DLD1 (cell line): ENCODE measurements around the gene ADD1.
"Not testable (repeated sequence)": the region's sequence is repeated elsewhere in the genome, so short reads cannot be mapped to it uniquely, and the experiment has no call there.

ENCODE experiments used
- in situ Hi-C: cut with HindIII; loops from 2 replicates; pipeline ENCODE4 v1.10.0; 2017; ENCODE audit warnings: low sequenced_read_pairs

ADD1 gene

GRCh38 chr4:2915789-2916188 lies 72.1 kb downstream of the ADD1 start:
- in situ Hi-C loops: no loop called here

DNA sequence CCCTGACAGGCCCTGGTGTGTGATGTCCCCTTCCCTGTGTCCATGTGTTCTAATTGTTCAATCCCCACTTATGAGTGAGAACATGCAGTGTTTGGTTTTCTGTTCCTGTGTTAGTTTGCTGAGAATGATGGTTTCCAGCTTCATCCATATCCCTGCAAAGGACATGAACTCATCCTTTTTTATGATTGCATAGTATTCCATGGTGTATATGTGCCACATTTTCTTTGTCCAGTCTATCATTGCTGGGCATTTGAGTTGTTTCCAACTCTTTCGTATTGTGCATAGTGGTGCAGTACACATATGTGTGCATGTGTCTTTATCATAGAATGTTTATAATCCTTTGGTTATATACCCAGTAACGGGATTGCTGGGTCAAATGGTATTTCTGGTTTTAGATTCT lies 73.1 kb downstream of the ADD1 start:
- in situ Hi-C loops: not testable (repeated sequence)

DNA sequence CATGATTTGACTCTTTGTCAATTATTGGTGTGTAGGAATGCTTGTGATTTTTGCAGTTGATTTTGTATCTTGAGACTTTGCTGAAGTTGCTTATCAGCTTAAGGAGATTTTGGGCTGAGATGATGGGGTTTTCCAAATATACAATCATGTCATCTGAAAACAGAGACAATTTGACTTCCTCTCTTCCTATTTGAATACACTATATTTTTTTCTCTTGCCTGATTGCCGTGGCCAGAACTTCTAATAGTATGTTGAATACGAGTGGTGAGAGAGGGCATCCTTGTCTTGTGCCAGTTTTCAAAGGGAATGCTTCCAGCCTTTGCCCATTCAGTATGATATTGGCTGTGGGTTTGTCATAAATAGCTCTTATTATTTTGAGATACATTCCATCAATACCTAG lies 74.7 kb downstream of the ADD1 start:
- in situ Hi-C loops: not testable (repeated sequence)

DNA sequence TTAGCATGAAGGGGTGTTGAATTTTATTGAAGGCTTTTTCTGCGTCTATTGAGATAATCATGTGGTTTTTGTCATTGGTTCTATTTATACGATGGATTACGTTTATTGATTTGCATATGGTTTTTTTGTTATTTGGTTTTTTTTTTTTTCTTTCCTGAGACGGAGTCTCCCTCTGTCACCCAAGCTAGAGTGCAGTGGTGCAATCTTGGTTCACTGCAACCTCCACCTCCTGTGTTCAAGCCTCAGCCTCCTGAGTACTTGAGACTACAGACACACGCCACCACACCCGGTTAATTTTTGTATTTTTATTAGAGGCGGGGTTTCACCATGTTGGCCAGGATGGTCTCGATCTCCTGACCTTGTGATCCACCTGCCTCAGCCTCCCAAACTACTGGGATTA lies 75.1 kb downstream of the ADD1 start:
- in situ Hi-C loops: not testable (repeated sequence)

DNA sequence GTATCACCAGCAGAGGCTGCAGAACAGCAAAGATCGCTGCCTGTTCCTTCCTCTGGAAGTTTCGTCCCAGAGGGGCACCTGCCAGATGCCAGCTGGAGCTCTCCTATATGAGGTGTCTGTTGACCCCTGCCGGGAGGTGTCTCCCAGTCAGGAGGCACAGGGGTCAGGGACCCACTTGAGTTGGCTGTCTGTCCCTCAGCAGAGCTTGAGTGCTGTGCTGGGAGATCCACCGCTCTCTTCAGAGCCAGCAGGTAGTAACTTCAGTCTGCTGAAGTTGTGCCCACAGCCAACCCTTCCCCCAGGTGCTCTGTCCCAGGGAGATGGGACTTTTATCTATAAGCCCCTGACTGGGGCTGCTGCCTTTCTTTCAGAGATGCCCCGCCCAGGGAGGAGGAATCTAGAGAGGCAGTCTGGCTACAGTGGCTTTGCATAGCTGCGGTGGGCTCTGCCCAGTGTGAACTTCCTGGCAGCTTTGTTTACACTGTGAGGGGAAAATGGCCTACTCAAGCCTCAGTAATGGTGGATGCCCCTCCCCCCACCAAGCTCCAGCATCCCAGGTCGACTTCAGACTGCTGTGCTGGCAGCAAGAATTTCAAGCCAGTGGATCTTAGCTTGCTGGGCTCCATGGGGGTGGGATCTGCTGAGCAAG lies 78.9 kb downstream of the ADD1 start:
- in situ Hi-C loops: not testable (repeated sequence)

DNA sequence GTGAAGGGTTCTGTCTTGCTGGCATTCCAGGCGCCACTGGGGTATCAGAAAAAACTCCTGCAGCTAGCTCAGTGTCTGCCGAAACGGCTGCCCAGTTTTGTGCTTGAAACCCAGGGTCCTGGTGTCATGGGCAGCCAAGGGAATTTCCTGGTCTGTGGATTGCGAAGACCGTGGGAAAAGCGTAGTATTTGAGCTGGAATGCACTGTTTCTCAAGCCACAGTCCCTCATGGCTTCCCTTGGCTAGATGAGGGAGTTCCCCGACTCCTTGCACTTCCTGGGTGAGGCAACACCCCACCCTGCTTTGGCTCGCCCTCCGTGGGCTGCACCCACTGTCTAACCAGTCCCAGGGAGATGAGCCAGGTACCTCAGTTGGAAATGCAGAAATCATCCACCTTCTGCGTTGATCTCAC lies 79.5 kb downstream of the ADD1 start:
- in situ Hi-C loops: no loop called here

DNA sequence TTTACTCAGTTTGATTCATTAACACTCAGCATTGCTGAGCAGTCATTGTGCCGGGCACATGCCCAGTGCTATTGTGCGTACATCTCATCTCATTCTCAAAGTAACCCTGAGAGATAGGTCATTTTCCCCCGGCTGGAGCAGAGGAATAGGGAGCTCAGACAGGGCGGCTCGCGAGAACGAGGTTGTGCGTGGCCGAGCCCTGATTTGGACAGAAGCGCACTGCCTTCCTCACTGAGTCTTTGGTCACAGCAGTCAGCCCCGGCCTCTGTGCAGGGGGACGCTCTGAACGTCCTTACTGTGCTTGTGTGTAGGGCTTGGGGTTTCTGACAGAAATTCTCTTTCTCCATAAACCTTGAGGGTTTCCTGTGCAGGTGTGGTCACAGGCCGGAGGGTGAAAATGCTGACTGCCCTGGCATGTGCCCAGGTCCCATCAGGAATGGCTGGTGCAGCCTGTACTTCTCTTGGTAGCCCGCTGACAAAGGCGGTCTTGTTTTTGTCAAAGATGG lies 80.1 kb downstream of the ADD1 start:
- in situ Hi-C loops: no loop called here

DNA sequence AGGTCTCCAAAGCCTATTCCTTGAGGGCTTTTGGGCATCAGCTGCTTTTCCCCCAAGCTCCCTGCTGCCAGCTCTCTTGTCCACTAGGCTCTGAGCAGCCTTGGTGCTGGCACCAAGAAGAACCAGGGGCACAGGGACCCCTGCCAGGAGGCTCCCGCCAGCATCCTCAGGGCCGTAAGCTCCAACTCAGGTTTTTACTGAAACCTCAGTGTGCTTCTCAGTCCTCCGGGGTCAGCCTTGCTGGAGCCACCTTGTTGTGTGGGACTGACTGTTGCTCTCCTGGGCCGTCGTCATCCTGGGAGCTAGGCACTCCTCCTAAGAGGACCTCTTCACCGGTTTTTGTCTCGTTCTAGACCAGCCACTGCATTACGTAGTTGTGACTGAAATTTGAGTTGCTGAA lies 80.6 kb downstream of the ADD1 start:
- in situ Hi-C loops: no loop called here

GRCh38 chr4:2924765-2925301 lies 81.2 kb downstream of the ADD1 start:
- in situ Hi-C loops: no loop called here

GRCh38 chr4:2925496-2925895 lies 81.9 kb downstream of the ADD1 start:
- in situ Hi-C loops: no loop called here

DNA sequence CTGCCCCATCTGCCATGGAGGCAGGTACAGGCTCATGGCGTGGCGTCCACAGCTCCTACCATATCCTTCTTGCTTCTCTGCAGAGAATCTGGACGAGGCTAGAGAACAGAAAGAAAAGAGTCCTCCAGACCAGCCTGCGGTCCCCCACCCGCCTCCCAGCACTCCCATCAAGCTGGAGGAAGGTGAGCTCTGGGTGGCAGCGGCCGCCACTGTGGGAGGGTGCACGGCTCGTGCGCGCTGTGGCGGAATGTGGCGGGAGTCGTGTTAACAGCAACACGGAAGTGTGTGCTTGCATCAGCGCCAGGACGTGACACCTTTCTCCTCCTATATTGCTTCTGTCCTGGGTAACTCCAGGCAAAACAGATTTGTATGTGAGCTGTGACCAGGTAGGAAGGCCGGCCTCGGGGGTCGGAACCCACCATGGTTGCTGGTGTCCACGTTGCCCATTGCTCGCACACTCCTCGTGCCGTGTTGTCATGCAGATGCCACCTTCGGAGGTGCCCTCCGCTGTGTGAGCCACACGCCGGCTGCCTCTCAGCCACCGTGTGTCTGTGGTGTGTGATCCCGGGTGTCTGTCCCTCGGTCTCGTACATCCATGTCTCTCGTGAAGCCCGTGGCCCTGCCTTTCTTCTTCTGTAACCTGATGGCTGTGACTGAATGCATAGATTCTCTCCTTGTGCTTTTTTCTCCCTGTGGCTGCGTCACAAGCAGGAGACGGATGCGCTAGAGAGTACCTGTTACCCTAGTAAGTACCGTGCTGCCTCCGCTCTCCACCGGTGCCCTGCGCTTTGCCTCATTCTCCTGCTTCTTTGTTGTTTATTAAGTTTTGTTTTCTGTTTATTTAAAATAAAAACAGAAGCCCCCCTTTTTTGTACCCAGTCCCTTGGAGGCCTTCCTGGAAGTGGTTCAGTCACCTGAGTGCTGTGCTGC lies 82.6 kb downstream of the ADD1 start:
- in situ Hi-C loops: no loop called here

DNA sequence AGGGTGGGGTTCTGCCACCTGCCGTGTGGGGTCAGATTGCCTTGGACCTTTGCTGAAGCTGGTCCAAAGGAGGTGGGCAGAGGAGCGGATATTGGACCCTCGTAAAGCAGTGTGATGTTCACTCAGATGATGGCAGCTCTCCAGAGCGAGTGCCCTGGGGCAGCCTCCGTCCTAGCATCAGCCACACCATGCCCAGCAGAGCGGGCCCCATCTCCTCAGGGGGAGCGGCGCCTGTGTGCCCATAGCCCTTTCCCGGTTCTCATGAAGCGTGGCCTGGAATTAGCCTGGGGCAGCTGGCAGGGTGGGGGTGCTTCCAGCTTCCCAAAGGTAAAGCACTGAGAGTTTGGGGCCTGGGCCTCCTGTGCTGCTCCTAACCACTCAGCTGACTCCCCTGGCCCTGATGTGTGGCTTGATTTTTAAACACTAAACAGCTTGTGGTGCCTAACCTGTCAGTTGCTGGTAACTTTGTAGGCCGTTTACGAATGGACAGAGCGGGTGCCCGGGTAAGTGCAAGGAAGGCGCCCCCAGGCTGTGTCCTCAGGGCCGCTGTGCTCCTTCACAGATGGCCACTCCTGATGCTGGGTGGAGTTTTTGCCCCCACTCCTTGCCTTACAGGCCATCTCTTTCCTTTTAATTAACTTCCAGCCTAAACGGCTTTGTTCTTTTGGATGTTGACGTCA lies 83.5 kb downstream of the ADD1 start:
- in situ Hi-C loops: no loop called here

DNA sequence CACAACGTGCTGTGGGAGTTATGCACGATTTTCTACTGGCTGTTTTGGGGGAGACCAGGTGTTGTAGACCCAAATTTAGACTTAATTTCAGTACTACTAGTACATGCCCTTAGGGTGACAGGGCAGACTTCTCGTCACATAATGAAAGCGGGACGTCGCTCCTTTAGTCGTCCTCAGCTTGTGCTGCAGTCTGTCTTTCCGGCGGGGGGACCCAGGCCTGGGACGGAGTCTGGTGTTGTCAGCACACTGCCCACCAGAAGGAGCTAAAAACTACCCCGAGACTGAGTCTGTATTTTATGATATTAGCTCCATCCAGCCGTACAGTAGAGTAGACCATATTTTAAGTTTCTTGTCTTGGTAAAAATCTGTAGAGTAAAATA lies 84.0 kb downstream of the ADD1 start:
- in situ Hi-C loops: no loop called here

GRCh38 chr4:2928242-2929176 lies 84.9 kb downstream of the ADD1 start:
- in situ Hi-C loops: no loop called here

DNA sequence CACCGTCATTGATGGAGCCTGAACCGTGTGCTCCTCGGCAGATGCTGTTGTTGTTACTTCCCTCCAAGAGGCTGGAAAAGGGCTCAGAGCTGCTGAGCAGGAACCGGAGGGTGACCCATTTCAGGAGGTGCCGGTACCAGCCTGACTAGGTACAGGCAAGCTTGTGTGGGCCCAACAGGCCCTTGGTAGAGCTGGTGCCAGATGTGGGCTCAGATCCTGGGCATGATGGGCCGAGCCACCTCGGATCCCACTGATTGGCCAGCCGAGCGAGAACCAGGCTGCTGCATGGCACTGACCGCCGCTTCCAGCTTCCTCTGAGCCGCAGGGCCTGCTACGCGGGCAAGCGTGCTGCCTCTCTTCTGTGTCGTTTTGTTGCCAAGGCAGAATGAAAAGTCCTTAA lies 85.8 kb downstream of the ADD1 start:
- in situ Hi-C loops: no loop called here

DNA sequence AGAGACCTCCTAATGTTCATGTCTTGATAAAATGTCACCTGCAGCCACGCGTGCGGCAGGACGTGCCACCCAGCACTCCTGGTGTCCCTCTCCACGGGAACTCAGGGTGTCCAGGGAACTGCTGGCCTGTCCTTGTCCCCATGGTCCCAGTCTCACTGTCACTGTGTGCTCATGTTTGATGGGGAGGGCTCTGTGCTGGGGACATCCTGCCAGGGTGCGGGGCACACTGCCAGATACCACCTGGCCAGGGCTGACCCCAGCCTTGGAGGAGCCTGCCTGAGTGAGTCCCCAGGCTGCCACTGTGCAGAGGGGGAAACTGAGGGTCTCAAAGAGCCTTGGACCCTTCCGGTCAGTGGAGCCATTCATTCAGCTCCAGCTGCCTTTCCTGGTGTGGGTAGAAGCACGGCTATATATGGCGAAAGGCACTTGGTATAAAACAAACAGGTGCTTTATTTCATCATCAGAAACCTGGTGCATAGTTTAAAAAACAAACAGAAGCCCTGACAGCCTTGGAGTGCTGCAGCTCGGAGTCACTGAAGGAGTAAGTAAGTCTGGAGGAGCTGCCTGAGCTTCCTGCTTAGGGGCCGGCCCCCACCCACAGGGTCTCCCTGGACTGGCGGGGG lies 86.6 kb downstream of the ADD1 start:
- in situ Hi-C loops: no loop called here

GRCh38 chr4:2930758-2931511 lies 87.3 kb downstream of the ADD1 start:
- in situ Hi-C loops: no loop called here

DNA sequence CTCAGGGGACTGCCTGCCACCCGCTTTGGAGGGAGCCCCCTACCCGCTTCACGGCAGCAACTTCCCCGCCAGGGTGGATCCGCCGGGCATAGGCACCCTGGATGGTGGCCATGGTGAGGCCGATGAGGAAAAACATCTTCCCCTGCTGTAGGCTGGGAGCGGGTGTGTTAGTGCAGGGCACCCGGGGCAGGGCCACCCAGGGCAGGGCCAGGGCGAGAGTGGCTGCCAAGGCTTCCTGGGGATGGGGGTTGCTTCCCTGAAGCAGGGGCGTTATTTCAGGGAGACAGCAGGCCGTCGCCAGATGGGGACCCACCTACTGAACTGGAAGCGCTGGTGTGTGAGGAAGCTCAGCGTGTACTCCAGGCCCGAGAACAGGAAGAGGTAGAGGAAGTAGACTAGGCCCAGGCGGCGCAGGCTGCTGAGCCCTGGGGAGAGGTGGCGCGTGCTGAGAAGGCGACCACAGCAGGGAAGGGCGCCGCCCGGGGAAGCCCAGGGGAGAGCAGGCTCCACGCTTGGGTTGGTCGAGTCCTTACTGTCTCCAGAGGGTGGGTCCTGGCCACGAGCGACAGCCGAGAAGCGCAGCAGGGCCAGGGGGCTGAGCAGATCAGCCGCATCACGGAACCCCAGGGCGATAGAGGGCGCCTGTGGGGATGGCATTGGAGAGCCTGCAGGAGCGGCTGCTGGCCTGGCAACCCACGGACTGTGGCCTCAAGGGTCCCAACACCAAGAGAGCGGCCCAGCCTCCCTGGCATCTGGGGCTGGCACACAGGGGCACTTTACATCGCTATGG lies 88.1 kb downstream of the ADD1 start:
- in situ Hi-C loops: no loop called here
